Cardiac atrium fibroblast (primary cell): ENCODE measurements around the gene CFAP161. TPM values are rescaled to one million over a fixed set of nuclear protein-coding genes. Genes with fewer than 3 reads are reported as not detected.

ENCODE experiments used
- total RNA-seq: library from RNA; depleted of rRNA; stranded (reverse); fragments of >200 nt; gene quantifications from 2 replicates; pipeline ENCODE4 v1.2.3, GENCODE V29; 2015

Gene CFAP161, protein sequence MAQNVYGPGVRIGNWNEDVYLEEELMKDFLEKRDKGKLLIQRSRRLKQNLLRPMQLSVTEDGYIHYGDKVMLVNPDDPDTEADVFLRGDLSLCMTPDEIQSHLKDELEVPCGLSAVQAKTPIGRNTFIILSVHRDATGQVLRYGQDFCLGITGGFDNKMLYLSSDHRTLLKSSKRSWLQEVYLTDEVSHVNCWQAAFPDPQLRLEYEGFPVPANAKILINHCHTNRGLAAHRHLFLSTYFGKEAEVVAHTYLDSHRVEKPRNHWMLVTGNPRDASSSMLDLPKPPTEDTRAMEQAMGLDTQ
- not detected in 2 replicates for total RNA-seq

DNA sequence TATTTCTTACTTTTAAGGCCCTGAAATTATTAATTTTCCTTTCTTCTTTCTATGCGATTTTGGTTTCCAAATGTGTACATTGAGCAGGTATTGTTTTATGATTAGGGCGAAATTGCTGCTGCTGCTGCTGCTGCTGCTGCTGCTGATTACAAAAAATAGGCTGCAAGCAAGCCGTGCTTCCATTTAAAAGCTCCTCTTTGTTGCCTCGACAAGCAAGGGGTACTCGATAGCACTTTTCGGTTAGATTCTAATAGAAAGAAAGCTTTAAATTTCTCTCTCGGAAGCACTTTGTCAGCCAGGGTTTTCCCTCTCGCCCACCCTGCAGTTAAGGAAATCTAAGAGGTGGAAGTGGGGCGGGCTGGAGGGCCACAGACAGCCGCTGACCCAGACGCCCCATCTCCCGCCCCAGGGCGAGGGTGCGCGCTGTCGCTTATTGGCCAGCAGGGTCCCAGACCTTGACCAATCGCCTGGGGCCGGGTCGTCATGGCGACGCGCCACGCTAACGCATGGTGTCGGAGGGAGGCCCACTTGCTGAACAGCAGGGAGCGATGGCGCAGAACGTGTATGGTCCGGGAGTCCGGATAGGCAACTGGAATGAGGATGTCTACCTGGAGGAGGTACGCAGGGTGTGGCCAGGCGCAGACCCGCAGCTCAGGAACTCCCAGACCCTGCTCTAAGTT lies at the start of gene CFAP161:
TSS of gene CFAP161 (plus strand) at position 489 of the 680 bp plus-strand sequence. CDS start at position 549, 60 bp downstream.

DNA sequence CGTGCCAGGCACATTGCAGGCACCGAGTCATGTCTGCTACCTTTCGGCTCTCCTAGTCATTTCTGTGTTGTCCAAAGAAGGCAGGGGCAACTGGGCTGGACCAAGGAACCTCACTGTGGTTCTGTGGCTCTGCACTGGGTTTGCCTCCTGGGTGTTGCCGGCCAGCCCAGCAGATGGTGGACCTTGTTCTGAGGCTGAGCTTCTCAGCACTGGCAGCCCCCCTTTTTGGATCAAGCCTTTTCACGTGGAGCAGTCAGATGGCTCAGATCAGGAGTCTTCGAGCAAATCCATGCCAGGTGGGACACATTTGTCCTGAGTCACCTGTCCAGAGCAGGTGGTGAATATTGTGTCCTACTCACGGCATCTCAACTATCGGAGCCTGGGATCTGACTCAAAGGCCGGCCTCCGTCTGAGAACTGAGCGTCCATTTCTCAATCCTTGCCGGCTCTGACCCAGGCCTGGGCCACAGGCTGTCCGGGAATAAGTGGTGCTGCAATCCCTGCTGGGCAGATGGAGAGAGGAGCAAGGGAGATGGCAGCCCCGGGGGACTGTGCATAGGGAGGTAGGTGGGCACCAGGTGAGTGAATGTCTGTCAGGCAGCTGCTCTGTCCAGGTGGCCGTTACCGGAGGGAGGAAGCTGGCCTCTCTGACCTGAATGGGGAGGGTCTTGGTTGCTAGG lies 62.6 kb downstream of the CFAP161 start, which contains the start of gene IL16:
TSS of gene IL16 (plus strand) at position 304 of the 679 bp plus-strand sequence. CDS start 28,521 bp downstream, outside the sequence.

Other genes with a start within 250 kb of the CFAP161 start
- 17.2 and 19.9 TPM in 2 replicates for gene MESD, start 144.5 kb upstream of the CFAP161 start, total RNA-seq
- gene TLNRD1, start 133.3 kb upstream of the CFAP161 start, total RNA-seq: 9.6 and 12.5 TPM in 2 replicates
- gene IL16, start 62.6 kb downstream of the CFAP161 start, total RNA-seq: 1.1 and 2.2 TPM in 2 replicates
- gene STARD5, start 189.9 kb downstream of the CFAP161 start, total RNA-seq: 9.4 and 13.6 TPM in 2 replicates
- 0.32 TPM in 1 of 2 replicates, not detected in the other for gene TMC3, start 239.9 kb downstream of the CFAP161 start, total RNA-seq